ENCODE results near the gene LRRD1. TPM values are rescaled to one million over a fixed set of nuclear protein-coding genes. Genes with fewer than 3 reads are reported as not detected.
A peak's percentile ranks its signal among the peaks of the same experiment; 100 is the strongest.
"Not testable (repeated sequence)": the region's sequence is repeated elsewhere in the genome, so short reads cannot be mapped to it uniquely, and the experiment has no call there.

LRRD1 gene
- total RNA-seq, 1 donor from 2014 or later = 0.59 TPM

DNA sequence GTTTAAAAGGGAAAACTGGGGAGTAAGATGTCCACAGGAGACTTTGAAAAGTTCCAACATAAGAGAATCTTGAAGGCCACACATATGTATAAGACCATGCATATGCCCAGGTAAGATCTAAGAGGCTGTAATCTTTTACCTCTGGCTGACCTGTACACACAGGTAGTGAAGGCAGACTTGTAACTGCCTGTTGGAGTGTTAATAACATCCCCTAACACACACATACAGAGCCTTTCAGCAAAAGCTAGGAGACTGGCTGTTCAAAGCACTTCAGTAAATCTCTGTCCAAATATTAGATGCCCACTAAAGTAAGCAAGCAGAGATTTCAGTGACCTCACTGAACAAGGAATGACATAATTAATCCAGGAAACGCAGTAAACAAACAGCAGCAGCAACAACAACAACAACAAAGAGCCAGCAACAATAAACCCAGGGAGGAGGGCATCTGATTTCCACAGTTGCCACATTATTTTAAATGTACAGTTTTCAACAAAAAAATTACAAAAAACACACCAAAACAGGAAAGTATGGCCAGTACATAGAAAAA lies 59.7 kb downstream of the LRRD1 start:
- peaks cover 2% of the 10 kb centered on the region for H3K27me3 Mint-ChIP-seq (ENCODE audit: unreplicated experiment)
- peaks cover 50% of the 10 kb centered on the region for H3K36me3 Mint-ChIP-seq (ENCODE audit: low read depth, unreplicated experiment)
- peaks cover 4% of the 10 kb centered on the region for H3K4me1 Mint-ChIP-seq (ENCODE audit: unreplicated experiment)
- no peak overlapping the region for H3K4me3 Mint-ChIP-seq (ENCODE audit: unreplicated experiment)
- TF ChIP-seq CTCF (IDR thresholded peaks at IDR 0.05; ENCODE audit: unreplicated experiment) = no peak
- H3K27ac Mint-ChIP-seq (ENCODE audit: unreplicated experiment) = peak overlapping the region; percentile 61
- no peak for DNase-seq (ENCODE audit: low spot score)
- H3K9me3 Mint-ChIP-seq (ENCODE audit: unreplicated experiment) = no peaks in the 10 kb centered on the region

DNA sequence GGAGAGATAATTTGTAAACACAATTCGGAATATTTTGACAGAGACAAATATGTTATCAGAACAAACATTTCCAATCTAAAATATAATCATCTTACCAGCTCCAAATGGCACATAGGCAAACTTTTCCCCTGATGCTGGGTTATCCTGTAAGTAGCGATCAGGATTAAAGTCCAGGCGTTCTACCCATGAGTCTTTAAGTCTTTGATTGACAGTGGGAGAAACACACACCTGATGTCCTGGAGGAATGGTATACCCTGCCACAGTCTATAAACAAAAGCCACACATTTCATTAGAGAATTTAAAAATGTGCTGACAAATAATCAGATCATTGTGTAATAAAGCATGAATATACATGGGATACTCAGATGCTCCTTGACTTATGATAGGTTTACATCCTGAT lies 62.0 kb downstream of the LRRD1 start:
- peaks cover 4% of the 10 kb centered on the region for H3K4me1 Mint-ChIP-seq (ENCODE audit: unreplicated experiment)
- H3K27ac Mint-ChIP-seq (ENCODE audit: unreplicated experiment) = no peak overlapping the region
- no peak for DNase-seq (ENCODE audit: low spot score)
- H3K27me3 Mint-ChIP-seq (ENCODE audit: unreplicated experiment) = peaks cover 2% of the 10 kb centered on the region
- no peaks in the 10 kb centered on the region for H3K9me3 Mint-ChIP-seq (ENCODE audit: unreplicated experiment)
- TF ChIP-seq CTCF (IDR thresholded peaks at IDR 0.05; ENCODE audit: unreplicated experiment) = no peak
- no peak overlapping the region for H3K4me3 Mint-ChIP-seq (ENCODE audit: unreplicated experiment)
- peaks cover 38% of the 10 kb centered on the region for H3K36me3 Mint-ChIP-seq (ENCODE audit: low read depth, unreplicated experiment)

DNA sequence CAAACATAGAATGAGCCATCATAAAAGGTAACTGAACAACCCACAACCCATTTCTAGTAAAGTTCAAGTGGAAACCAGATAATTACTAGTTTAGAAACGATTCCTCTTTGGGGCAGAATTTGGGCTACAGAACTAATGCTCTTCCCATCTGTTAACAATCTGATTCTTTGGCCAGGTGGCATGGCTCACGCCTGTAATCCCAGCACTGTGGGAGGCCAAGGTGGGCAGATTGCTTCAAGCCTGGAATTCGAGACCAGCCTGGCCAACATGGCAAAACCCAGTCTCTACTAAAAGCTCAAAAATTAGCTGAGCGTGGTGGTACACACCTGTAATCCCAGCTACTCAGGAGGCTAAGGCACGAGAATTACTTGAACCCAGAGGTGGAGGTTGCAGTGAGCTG lies 63.1 kb downstream of the LRRD1 start:
- DNase-seq (ENCODE audit: low spot score) = no peak
- no peaks in the 10 kb centered on the region for H3K9me3 Mint-ChIP-seq (ENCODE audit: unreplicated experiment)
- no peak overlapping the region for H3K4me3 Mint-ChIP-seq (ENCODE audit: unreplicated experiment)
- peaks cover 2% of the 10 kb centered on the region for H3K27me3 Mint-ChIP-seq (ENCODE audit: unreplicated experiment)
- TF ChIP-seq CTCF (IDR thresholded peaks at IDR 0.05; ENCODE audit: unreplicated experiment) = no peak
- peaks cover 4% of the 10 kb centered on the region for H3K4me1 Mint-ChIP-seq (ENCODE audit: unreplicated experiment)
- H3K27ac Mint-ChIP-seq (ENCODE audit: unreplicated experiment) = no peak overlapping the region
- peaks cover 32% of the 10 kb centered on the region for H3K36me3 Mint-ChIP-seq (ENCODE audit: low read depth, unreplicated experiment)

DNA sequence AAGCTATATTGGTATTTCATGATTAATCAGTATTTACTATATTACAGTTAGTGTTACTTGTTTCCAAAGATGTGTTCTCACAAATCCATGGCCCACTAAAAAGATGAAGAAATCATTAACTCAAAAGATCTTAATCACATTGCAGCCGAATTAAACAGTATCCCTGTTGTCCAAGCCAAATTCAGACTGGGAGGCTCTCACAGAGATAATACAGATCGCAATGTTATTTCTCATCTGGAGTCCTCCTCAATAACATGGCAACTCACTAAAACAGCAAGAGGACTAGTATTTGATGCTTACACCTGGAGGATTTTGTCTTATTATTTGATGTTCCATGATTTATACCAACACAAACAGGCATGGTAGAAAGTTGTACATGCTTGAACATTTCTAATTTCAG lies 68.1 kb downstream of the LRRD1 start:
- H3K36me3 Mint-ChIP-seq (ENCODE audit: low read depth, unreplicated experiment) = peaks cover 21% of the 10 kb centered on the region
- H3K4me1 Mint-ChIP-seq (ENCODE audit: unreplicated experiment) = no peaks in the 10 kb centered on the region
- no peaks in the 10 kb centered on the region for H3K27me3 Mint-ChIP-seq (ENCODE audit: unreplicated experiment)
- no peaks in the 10 kb centered on the region for H3K9me3 Mint-ChIP-seq (ENCODE audit: unreplicated experiment)
- H3K27ac Mint-ChIP-seq (ENCODE audit: unreplicated experiment) = no peak overlapping the region
- no peak for DNase-seq (ENCODE audit: low spot score)
- H3K4me3 Mint-ChIP-seq (ENCODE audit: unreplicated experiment) = no peak overlapping the region
- TF ChIP-seq CTCF (IDR thresholded peaks at IDR 0.05; ENCODE audit: unreplicated experiment) = no peak

GRCh38 chr7:92108821-92109220 lies 70.1 kb downstream of the LRRD1 start:
- H3K9me3 Mint-ChIP-seq (ENCODE audit: unreplicated experiment) = no peaks in the 10 kb centered on the region
- H3K27me3 Mint-ChIP-seq (ENCODE audit: unreplicated experiment) = no peaks in the 10 kb centered on the region
- H3K36me3 Mint-ChIP-seq (ENCODE audit: low read depth, unreplicated experiment) = peaks cover 17% of the 10 kb centered on the region
- H3K4me1 Mint-ChIP-seq (ENCODE audit: unreplicated experiment) = no peaks in the 10 kb centered on the region
- no peak overlapping the region for H3K27ac Mint-ChIP-seq (ENCODE audit: unreplicated experiment)
- no peak for TF ChIP-seq CTCF (IDR thresholded peaks at IDR 0.05; ENCODE audit: unreplicated experiment)
- H3K4me3 Mint-ChIP-seq (ENCODE audit: unreplicated experiment) = no peak overlapping the region
- no peak for DNase-seq (ENCODE audit: low spot score)

- H3K27me3 Mint-ChIP-seq (ENCODE audit: unreplicated experiment); H3K4me3 Mint-ChIP-seq (ENCODE audit: unreplicated experiment); DNase-seq (ENCODE audit: low spot score); H3K9me3 Mint-ChIP-seq (ENCODE audit: unreplicated experiment); H3K4me1 Mint-ChIP-seq (ENCODE audit: unreplicated experiment); H3K27ac Mint-ChIP-seq (ENCODE audit: unreplicated experiment): not testable (repeated sequence)
- peaks cover 19% of the 10 kb centered on the region for H3K36me3 Mint-ChIP-seq (ENCODE audit: low read depth, unreplicated experiment)
Observed at GRCh38 chr7:92102862-92103261, 76.1 kb downstream of the LRRD1 start.
